Loucy (cell line): ENCODE data around the gene TCTN2.

Source experiments
- H2AFZ ChIP-seq: fragments of 200-600 bp; sonication (generic); 2 replicates; pipeline ENCODE4 v1.6.0; 2016; ENCODE audit warnings: antibody characterized with exemption, mild to moderate bottlenecking, low read length, moderate library complexity
- H3F3A ChIP-seq: fragments of 200-600 bp; 2 replicates; pipeline ENCODE4 v1.6.0; 2016; ENCODE audit warnings: antibody characterized with exemption, low read depth, mild to moderate bottlenecking
- H3K27me3 ChIP-seq: fragments of 200-600 bp; sonication (generic); 2 replicates; pipeline ENCODE4 v1.6.1; 2014; ENCODE audit warnings: low read length, mild to moderate bottlenecking; ENCODE audit not compliant: insufficient read depth, poor library complexity, severe bottlenecking
- H3K36me3 ChIP-seq: fragments of 200-600 bp; sonication (generic); 2 replicates; pipeline ENCODE4 v1.6.1; 2016; ENCODE audit warnings: low read length; ENCODE audit not compliant: insufficient read depth
- H3K4me1 ChIP-seq: fragments of 200-600 bp; sonication (generic); 2 replicates; pipeline ENCODE4 v1.5.1; 2014; ENCODE audit warnings: low read length, mild to moderate bottlenecking; ENCODE audit not compliant: insufficient read depth, poor library complexity, severe bottlenecking
- H3K4me2 ChIP-seq: fragments of 200-600 bp; sonication (generic); 2 replicates; pipeline ENCODE4 v1.6.0; 2014; ENCODE audit warnings: antibody characterized with exemption, low read length, low read depth, mild to moderate bottlenecking; ENCODE audit not compliant: poor library complexity, severe bottlenecking
- H3K4me3 ChIP-seq: fragments of 200-600 bp; sonication (generic); 2 replicates; pipeline ENCODE4 v1.5.1; 2014; ENCODE audit warnings: low read length, mild to moderate bottlenecking, mixed read lengths; ENCODE audit not compliant: poor library complexity, severe bottlenecking
- H3K79me2 ChIP-seq: fragments of 200-600 bp; sonication (generic); 2 replicates; pipeline ENCODE4 v1.6.1; 2014; ENCODE audit warnings: low read length; ENCODE audit not compliant: insufficient read depth
- H3K9ac ChIP-seq: fragments of 200-600 bp; sonication (generic); 2 replicates; pipeline ENCODE4 v1.6.0; 2014; ENCODE audit warnings: mild to moderate bottlenecking, low read depth, low read length, moderate library complexity; ENCODE audit not compliant: poor library complexity, severe bottlenecking
- H3K9me2 ChIP-seq: fragments of 200-600 bp; sonication (generic); replicated peaks from 2 replicates; pipeline ENCODE4 v1.6.1; 2016; ENCODE audit warnings: low read depth, low read length, mixed read lengths
- H3K9me3 ChIP-seq: fragments of 200-600 bp; sonication (generic); 2 replicates; pipeline ENCODE4 v1.6.1; 2014; ENCODE audit warnings: mild to moderate bottlenecking, antibody characterized with exemption, low read length, low read depth; ENCODE audit not compliant: insufficient read depth
- H4K20me1 ChIP-seq: fragments of 200-600 bp; sonication (generic); 2 replicates; pipeline ENCODE4 v1.6.0; 2014; ENCODE audit warnings: antibody characterized with exemption, low read length, mild to moderate bottlenecking; ENCODE audit not compliant: insufficient read depth, poor library complexity, severe bottlenecking
- EZH2phosphoT487 ChIP-seq: fragments of 200-600 bp; IDR thresholded peaks from 2 replicates; pipeline ENCODE4 v1.6.1; 2018; ENCODE audit warnings: antibody characterized with exemption, mild to moderate bottlenecking, moderate library complexity, borderline replicate concordance
- TF ChIP-seq, protein P1 (sequence below): fragments of 200-600 bp; sonication (generic); conservative IDR thresholded peaks from 2 replicates; pipeline ENCODE4 v1.5.1; 2014; ENCODE audit warnings: mild to moderate bottlenecking, antibody characterized with exemption, low read length

Gene TCTN2

DNA sequence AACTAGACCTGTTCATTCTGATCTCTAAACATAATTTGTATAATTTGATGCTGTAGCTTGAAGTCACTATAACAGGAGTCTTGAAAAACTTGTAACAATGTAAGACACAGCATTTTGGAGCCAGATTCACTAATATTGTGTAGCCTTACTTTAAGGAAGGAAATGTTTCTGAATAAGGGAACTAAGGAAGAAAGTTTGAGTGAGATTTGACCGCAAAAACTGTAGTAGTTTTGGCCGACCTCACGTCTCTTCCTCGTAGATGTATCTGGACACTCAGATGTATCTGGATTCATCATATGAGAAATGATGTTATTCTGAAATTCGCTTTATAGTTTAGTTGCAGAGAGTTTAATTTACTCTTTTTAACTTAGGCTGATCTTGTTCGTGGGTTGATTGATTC lies 77.2 kb downstream of the TCTN2 start:
- Histone ChIP-seq H3K9ac (no peak overlapping the region), H3K4me1 (no peaks in the 10 kb centered on the region), H2AFZ (no peak overlapping the region), H3K9me2 (no peaks in the 10 kb centered on the region), H3K27me3 (no peaks in the 10 kb centered on the region), H3K79me2 (no peaks in the 10 kb centered on the region), H3K4me2 (no peak overlapping the region), H3K36me3 (peaks cover 62% of the 10 kb centered on the region; the same call in 1 of the 2 replicates), H3K4me3 (no peak overlapping the region), H3K9me3 (no peaks in the 10 kb centered on the region), H3F3A (no peaks in the 10 kb centered on the region), H4K20me1 (no peaks in the 10 kb centered on the region)
- no peak for TF ChIP-seq EZH2phosphoT487
- TF ChIP-seq, protein P1, sequence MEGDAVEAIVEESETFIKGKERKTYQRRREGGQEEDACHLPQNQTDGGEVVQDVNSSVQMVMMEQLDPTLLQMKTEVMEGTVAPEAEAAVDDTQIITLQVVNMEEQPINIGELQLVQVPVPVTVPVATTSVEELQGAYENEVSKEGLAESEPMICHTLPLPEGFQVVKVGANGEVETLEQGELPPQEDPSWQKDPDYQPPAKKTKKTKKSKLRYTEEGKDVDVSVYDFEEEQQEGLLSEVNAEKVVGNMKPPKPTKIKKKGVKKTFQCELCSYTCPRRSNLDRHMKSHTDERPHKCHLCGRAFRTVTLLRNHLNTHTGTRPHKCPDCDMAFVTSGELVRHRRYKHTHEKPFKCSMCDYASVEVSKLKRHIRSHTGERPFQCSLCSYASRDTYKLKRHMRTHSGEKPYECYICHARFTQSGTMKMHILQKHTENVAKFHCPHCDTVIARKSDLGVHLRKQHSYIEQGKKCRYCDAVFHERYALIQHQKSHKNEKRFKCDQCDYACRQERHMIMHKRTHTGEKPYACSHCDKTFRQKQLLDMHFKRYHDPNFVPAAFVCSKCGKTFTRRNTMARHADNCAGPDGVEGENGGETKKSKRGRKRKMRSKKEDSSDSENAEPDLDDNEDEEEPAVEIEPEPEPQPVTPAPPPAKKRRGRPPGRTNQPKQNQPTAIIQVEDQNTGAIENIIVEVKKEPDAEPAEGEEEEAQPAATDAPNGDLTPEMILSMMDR, result no peak

DNA sequence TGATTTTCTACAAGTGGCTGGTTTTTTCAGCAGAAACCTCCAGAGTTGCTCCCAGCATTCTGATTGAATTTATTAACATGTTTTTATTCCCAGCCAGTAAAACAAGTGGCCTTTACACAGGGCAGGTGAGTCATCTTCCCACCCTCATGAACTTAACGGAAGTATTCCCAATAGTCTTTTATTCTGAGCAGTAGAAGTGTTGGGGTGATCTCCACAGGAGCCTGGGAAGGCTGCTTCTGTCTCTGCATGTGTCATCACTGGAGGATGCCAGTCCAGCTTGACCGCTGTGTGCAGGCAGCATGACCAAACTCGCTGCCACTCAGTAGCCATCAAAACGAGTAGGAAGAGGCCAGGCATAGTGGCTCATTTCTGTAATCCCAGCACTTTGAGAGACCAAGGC lies 77.7 kb downstream of the TCTN2 start:
- H3K9me3 ChIP-seq, result no peaks in the 10 kb centered on the region
- H3K36me3 ChIP-seq, result peaks cover 58% of the 10 kb centered on the region; the same call in 1 of the 2 replicates
- H3K4me1 ChIP-seq, result no peaks in the 10 kb centered on the region
- no peaks in the 10 kb centered on the region for H4K20me1 ChIP-seq
- H3K9ac ChIP-seq, result no peak overlapping the region
- no peaks in the 10 kb centered on the region for H3K9me2 ChIP-seq
- H3K27me3 ChIP-seq, result no peaks in the 10 kb centered on the region
- H3K79me2 ChIP-seq, result no peaks in the 10 kb centered on the region
- no peak overlapping the region for H2AFZ ChIP-seq
- no peaks in the 10 kb centered on the region for H3F3A ChIP-seq
- TF ChIP-seq EZH2phosphoT487, result no peak
- TF ChIP-seq, protein P1, result no peak
- no peak overlapping the region for H3K4me2 ChIP-seq
- H3K4me3 ChIP-seq, result no peak overlapping the region

DNA sequence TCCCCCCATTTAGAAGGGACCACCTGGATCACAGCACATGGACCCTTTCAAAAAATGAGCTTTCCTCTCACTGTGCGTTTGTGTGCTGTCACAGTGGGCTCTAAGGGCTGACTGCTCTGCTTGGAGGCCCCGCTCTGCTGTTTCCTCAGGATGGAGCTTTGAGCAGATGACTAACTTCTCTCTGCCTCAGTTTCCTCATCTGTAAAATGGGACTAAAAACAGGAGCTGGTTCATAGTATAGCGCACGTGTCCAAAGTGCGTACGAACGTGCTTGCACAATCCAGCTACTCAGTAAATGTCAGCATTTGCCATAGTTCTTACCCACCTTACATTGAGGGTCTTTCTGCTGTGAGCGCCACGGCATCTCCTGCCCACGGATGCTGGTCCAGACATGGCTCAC lies 78.4 kb downstream of the TCTN2 start:
- Histone ChIP-seq H3K9ac (no peak overlapping the region), H3K79me2 (no peaks in the 10 kb centered on the region), H3K4me3 (no peak overlapping the region), H3F3A (no peaks in the 10 kb centered on the region), H3K9me2 (no peaks in the 10 kb centered on the region), H3K9me3 (no peaks in the 10 kb centered on the region), H3K4me1 (no peaks in the 10 kb centered on the region), H3K27me3 (no peaks in the 10 kb centered on the region), H4K20me1 (no peaks in the 10 kb centered on the region), H2AFZ (no peak overlapping the region), H3K4me2 (no peak overlapping the region), H3K36me3 (peaks cover 53% of the 10 kb centered on the region; the same call in 1 of the 2 replicates)
- TF ChIP-seq, protein P1, result no peak
